ENCODE measurements around the gene KIF5B. TPM values are rescaled to one million over a fixed set of nuclear protein-coding genes. Genes with fewer than 3 reads are reported as not detected.

The KIF5B gene
- total and polyA plus RNA-seq, 2 donors (not counting 3 experiments of a cell fraction or from before 2014, with no cell fraction given), result 24.7 to 159 TPM

GRCh38 chr10:32070645-32071044 is 14.4 kb upstream of the KIF5B start:
- Histone ChIP-seq H2AFZ (ENCODE audit: low read depth, low read length) (no peak overlapping the region), H3K9ac (replicated peaks; ENCODE audit: extremely low read depth, insufficient read depth, low read length) (no peak overlapping the region), H3K27ac (ENCODE audit: insufficient read depth, low read depth, low read length) (no peak overlapping the region), H3K4me1 (ENCODE audit: control insufficient read depth, extremely low read depth, insufficient read depth, low read length) (no peaks in the 10 kb centered on the region), H3K9me3 (replicated peaks; ENCODE audit: control insufficient read depth, insufficient read depth, low read length) (no peaks in the 10 kb centered on the region), H3K9me1 (replicated peaks; ENCODE audit: control insufficient read depth, extremely low read depth, insufficient read depth, low read length) (peaks cover 2% of the 10 kb centered on the region), H3K36me3 (ENCODE audit: control insufficient read depth in 2 of 2, extremely low read depth in 1 of 2, insufficient read depth in 2 of 2, low read length in 2 of 2) (no peaks in the 10 kb centered on the region), H3K79me2 (ENCODE audit: control insufficient read depth, insufficient read depth, low read length) (no peaks in the 10 kb centered on the region), H3K4me3 (replicated peaks in 1 of 3; ENCODE audit: insufficient read depth in 1 of 3, low read depth in 1 of 3, low read length in 3 of 3) (no peak overlapping the region), H4K20me1 (replicated peaks; ENCODE audit: control insufficient read depth, extremely low read depth, insufficient read depth, low read length) (no peaks in the 10 kb centered on the region), H3K27me3 (ENCODE audit: control insufficient read depth in 2 of 2, insufficient read depth in 2 of 2, low read length in 2 of 2) (peaks cover 0 to 6% of the 10 kb centered on the region in 2 experiments), H3K4me2 (ENCODE audit: insufficient read depth, low read length) (no peak overlapping the region)
- dilution Hi-C loops (cut with MboI; ENCODE audit: extremely low pct_ligation_motif_present, low sequenced_read_pairs) (no loop called here), intact Hi-C loops (cut with micrococcal nuclease) (no loop called here)
- POLR2A ChIA-PET, result no interaction called here
- TF ChIP-seq GATA2 (IDR thresholded peaks at IDR 0.05; ENCODE audit: insufficient read depth, insufficient read length, low read depth, low read length), result no peak
- no peak for TF ChIP-seq EZH2 (IDR thresholded peaks at IDR 0.05; ENCODE audit: borderline replicate concordance, low read depth, low read length, severe bottlenecking)
- TF ChIP-seq POLR2A (IDR thresholded peaks at IDR 0.05; ENCODE audit: low read depth, low read length), result no peak
- TF ChIP-seq JUN (IDR thresholded peaks at IDR 0.05; ENCODE audit: borderline replicate concordance, insufficient read depth, insufficient read length, low read depth), result no peak
- no peak for TF ChIP-seq POLR2AphosphoS5 (IDR thresholded peaks at IDR 0.05; ENCODE audit: insufficient read depth, low read depth, low read length)
- no peak for TF ChIP-seq MYC (IDR thresholded peaks at IDR 0.05; ENCODE audit: low read depth, low read length)
- TF ChIP-seq MAX (IDR thresholded peaks at IDR 0.05; ENCODE audit: insufficient read depth, insufficient read length), result no peak
- no peak for TF ChIP-seq FOS (IDR thresholded peaks at IDR 0.05; ENCODE audit: borderline replicate concordance, insufficient read depth, low read length)
- no peak for TF ChIP-seq CTCF (IDR thresholded peaks at IDR 0.05; ENCODE audit: extremely low read depth in 1 of 2, insufficient read depth in 1 of 2, low read depth in 1 of 2, low read length in 2 of 2)
- BruUV-seq (replicated peaks), result no TSS peak
- no peak for DNase-seq (ENCODE audit: low read depth, low spot score)
- FAIRE-seq, result no peak
- CTCF ChIA-PET, result no interaction called here
